NT2/D1 (cell line): ENCODE measurements around the gene RAB11FIP3.

Experiments used
- SUZ12 ChIP-seq: IDR thresholded peaks from 2 replicates; pipeline ENCODE4 v1.6.1; 2011; ENCODE audit not compliant: insufficient read length, insufficient read depth; ENCODE audit errors: extremely low read depth
- YY1 ChIP-seq: IDR thresholded peaks from 2 replicates; pipeline ENCODE4 v1.6.1; 2011; ENCODE audit not compliant: insufficient read length, insufficient read depth
- ZNF274 ChIP-seq: IDR thresholded peaks from 2 replicates; pipeline ENCODE4 v1.6.1; 2011; ENCODE audit warnings: mild to moderate bottlenecking, low read depth, low read length

DNA sequence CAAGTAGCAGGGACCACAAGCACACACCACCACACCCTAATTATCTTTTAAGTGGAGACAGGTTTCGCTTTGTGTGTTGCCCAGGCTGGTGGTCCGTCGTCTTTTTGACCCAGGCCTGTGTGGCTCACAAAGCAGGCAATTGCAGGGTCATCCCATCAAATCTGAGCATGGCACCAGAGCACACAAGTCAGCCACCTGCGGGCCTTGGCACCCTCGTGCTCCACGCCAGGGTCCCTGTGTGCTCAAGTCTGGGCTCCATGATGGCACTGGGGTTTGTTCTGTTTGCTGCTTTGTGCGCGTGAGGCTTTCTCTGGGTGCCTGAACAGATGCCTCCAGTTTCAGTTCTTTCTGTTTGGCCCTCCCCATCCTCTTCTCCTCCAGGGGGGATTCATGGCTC, 99.7 kb downstream of the RAB11FIP3 start:
- no peak for TF ChIP-seq YY1
- no peak for TF ChIP-seq SUZ12
- TF ChIP-seq ZNF274: no peak
